ENCODE results near the gene EML4. TPM values are rescaled to one million over a fixed set of nuclear protein-coding genes. Genes with fewer than 3 reads are reported as not detected.
"Not testable (repeated sequence)": the region's sequence is repeated elsewhere in the genome, so short reads cannot be mapped to it uniquely, and the experiment has no call there.

Gene EML4
- total and polyA plus RNA-seq, 9 of the 15 experiments (the other 6 are each of a cell fraction or from before 2014, with no cell fraction given): 14.7 to 48.3 (median 36.5) TPM

DNA sequence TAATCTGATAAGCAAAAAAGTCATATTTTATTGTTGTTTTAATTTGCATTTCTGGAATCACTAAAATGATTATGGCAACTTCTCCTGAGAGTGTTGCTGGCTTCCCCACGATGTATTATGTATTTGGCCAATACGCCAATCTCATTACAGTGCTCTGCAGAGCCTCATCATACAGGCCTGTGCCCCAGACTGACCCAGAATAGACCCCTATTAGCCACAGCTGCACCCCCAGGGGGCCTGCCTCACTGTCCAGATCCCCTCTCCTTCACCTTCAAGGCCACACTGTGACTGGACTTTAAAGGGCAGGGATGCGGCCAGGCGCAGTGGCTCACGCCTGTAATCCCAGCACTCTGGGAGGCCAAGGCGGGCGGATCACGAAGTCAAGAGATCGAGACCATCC, 209.3 kb downstream of the EML4 start (continued):
- TF ChIP-seq, protein P1, sequence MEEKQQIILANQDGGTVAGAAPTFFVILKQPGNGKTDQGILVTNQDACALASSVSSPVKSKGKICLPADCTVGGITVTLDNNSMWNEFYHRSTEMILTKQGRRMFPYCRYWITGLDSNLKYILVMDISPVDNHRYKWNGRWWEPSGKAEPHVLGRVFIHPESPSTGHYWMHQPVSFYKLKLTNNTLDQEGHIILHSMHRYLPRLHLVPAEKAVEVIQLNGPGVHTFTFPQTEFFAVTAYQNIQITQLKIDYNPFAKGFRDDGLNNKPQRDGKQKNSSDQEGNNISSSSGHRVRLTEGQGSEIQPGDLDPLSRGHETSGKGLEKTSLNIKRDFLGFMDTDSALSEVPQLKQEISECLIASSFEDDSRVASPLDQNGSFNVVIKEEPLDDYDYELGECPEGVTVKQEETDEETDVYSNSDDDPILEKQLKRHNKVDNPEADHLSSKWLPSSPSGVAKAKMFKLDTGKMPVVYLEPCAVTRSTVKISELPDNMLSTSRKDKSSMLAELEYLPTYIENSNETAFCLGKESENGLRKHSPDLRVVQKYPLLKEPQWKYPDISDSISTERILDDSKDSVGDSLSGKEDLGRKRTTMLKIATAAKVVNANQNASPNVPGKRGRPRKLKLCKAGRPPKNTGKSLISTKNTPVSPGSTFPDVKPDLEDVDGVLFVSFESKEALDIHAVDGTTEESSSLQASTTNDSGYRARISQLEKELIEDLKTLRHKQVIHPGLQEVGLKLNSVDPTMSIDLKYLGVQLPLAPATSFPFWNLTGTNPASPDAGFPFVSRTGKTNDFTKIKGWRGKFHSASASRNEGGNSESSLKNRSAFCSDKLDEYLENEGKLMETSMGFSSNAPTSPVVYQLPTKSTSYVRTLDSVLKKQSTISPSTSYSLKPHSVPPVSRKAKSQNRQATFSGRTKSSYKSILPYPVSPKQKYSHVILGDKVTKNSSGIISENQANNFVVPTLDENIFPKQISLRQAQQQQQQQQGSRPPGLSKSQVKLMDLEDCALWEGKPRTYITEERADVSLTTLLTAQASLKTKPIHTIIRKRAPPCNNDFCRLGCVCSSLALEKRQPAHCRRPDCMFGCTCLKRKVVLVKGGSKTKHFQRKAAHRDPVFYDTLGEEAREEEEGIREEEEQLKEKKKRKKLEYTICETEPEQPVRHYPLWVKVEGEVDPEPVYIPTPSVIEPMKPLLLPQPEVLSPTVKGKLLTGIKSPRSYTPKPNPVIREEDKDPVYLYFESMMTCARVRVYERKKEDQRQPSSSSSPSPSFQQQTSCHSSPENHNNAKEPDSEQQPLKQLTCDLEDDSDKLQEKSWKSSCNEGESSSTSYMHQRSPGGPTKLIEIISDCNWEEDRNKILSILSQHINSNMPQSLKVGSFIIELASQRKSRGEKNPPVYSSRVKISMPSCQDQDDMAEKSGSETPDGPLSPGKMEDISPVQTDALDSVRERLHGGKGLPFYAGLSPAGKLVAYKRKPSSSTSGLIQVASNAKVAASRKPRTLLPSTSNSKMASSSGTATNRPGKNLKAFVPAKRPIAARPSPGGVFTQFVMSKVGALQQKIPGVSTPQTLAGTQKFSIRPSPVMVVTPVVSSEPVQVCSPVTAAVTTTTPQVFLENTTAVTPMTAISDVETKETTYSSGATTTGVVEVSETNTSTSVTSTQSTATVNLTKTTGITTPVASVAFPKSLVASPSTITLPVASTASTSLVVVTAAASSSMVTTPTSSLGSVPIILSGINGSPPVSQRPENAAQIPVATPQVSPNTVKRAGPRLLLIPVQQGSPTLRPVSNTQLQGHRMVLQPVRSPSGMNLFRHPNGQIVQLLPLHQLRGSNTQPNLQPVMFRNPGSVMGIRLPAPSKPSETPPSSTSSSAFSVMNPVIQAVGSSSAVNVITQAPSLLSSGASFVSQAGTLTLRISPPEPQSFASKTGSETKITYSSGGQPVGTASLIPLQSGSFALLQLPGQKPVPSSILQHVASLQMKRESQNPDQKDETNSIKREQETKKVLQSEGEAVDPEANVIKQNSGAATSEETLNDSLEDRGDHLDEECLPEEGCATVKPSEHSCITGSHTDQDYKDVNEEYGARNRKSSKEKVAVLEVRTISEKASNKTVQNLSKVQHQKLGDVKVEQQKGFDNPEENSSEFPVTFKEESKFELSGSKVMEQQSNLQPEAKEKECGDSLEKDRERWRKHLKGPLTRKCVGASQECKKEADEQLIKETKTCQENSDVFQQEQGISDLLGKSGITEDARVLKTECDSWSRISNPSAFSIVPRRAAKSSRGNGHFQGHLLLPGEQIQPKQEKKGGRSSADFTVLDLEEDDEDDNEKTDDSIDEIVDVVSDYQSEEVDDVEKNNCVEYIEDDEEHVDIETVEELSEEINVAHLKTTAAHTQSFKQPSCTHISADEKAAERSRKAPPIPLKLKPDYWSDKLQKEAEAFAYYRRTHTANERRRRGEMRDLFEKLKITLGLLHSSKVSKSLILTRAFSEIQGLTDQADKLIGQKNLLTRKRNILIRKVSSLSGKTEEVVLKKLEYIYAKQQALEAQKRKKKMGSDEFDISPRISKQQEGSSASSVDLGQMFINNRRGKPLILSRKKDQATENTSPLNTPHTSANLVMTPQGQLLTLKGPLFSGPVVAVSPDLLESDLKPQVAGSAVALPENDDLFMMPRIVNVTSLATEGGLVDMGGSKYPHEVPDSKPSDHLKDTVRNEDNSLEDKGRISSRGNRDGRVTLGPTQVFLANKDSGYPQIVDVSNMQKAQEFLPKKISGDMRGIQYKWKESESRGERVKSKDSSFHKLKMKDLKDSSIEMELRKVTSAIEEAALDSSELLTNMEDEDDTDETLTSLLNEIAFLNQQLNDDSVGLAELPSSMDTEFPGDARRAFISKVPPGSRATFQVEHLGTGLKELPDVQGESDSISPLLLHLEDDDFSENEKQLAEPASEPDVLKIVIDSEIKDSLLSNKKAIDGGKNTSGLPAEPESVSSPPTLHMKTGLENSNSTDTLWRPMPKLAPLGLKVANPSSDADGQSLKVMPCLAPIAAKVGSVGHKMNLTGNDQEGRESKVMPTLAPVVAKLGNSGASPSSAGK (IDR thresholded peaks at IDR 0.05): no peak
- no peak for TF ChIP-seq ELF1 (tag; IDR thresholded peaks at IDR 0.05)
- TF ChIP-seq BCL6 (CRISPR knock-in tag; IDR thresholded peaks at IDR 0.05): no peak

DNA sequence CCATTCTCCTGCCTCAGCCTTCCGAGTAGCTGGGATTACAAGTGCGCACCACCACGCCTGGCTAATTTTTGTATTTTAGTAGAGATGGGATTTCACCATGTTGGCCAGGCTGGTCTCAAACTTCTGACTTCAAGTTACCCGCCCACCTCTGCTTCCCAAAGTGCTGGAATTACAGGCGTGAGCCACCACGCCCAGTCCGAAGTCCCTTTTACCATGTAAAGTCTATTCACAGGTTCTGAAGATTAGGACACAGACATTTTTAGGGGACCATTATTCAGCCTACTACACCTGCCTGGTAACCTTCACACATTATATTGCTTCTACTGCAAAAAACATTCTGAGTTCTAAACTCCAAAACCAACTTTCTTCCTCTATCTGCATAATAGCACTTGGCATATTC, 210.9 kb downstream of the EML4 start:
- intact Hi-C loops (cut with micrococcal nuclease); H3K27ac ChIP-seq (ENCODE audit: extremely low read depth, low read depth, low read length); BruUV-seq (replicated peaks); DNase-seq (ENCODE audit: extremely low read depth in 1 of 4, low spot score in 3 of 4); H3K36me3 ChIP-seq (ENCODE audit: control insufficient read depth, insufficient read depth, low read length); ATAC-seq; POLR2A ChIA-PET; CTCF ChIA-PET (ENCODE audit: low intra/inter-chr PET ratio); H3K79me2 ChIP-seq (ENCODE audit: control insufficient read depth, insufficient read depth, low read length); H3K9ac ChIP-seq (ENCODE audit: insufficient read depth in 1 of 2, low read depth in 2 of 2, low read length in 2 of 2); in situ Hi-C loops (cut with MboI); H3K4me2 ChIP-seq (ENCODE audit: insufficient read depth, low read length); H2AFZ ChIP-seq (ENCODE audit: low read depth, low read length); H3K9me1 ChIP-seq (ENCODE audit: control insufficient read depth, insufficient read depth, low read length); FAIRE-seq; H3K4me1 ChIP-seq (replicated peaks in 1 of 2; ENCODE audit: control insufficient read depth in 2 of 2, insufficient read depth in 2 of 2, low read length in 2 of 2); H4K20me1 ChIP-seq (replicated peaks; ENCODE audit: control insufficient read depth, insufficient read depth, low read length); H3K9me3 ChIP-seq (replicated peaks; ENCODE audit: control insufficient read depth, insufficient read depth, low read depth, low read length); H3K4me3 ChIP-seq: not testable (repeated sequence)
- WGBS (ENCODE audit: insufficient coverage, low coverage, missing lambda C conversion rate): 8% methylated on average over 7 of the region's 7 CpGs
- H3K27me3 ChIP-seq (ENCODE audit: control insufficient read depth in 2 of 2, insufficient read depth in 2 of 2, low read length in 2 of 2): peaks cover 5 to 55% of the 10 kb centered on the region in 2 experiments; a peak in 3 of 5 replicates
